Loucy (cell line): ENCODE results near the gene PADI4.

Experiments used
- H2AFZ ChIP-seq: fragments of 200-600 bp; sonication (generic); 2 replicates; pipeline ENCODE4 v1.6.0; 2016; ENCODE audit warnings: antibody characterized with exemption, mild to moderate bottlenecking, low read length, moderate library complexity
- H3F3A ChIP-seq: fragments of 200-600 bp; 2 replicates; pipeline ENCODE4 v1.6.0; 2016; ENCODE audit warnings: antibody characterized with exemption, low read depth, mild to moderate bottlenecking
- H3K27me3 ChIP-seq: fragments of 200-600 bp; sonication (generic); 2 replicates; pipeline ENCODE4 v1.6.1; 2014; ENCODE audit warnings: low read length, mild to moderate bottlenecking; ENCODE audit not compliant: insufficient read depth, poor library complexity, severe bottlenecking
- H3K36me3 ChIP-seq: fragments of 200-600 bp; sonication (generic); 2 replicates; pipeline ENCODE4 v1.6.1; 2016; ENCODE audit warnings: low read length; ENCODE audit not compliant: insufficient read depth
- H3K4me1 ChIP-seq: fragments of 200-600 bp; sonication (generic); 2 replicates; pipeline ENCODE4 v1.5.1; 2014; ENCODE audit warnings: low read length, mild to moderate bottlenecking; ENCODE audit not compliant: insufficient read depth, poor library complexity, severe bottlenecking
- H3K4me2 ChIP-seq: fragments of 200-600 bp; sonication (generic); 2 replicates; pipeline ENCODE4 v1.6.0; 2014; ENCODE audit warnings: antibody characterized with exemption, low read length, low read depth, mild to moderate bottlenecking; ENCODE audit not compliant: poor library complexity, severe bottlenecking
- H3K4me3 ChIP-seq: fragments of 200-600 bp; sonication (generic); 2 replicates; pipeline ENCODE4 v1.5.1; 2014; ENCODE audit warnings: low read length, mild to moderate bottlenecking, mixed read lengths; ENCODE audit not compliant: poor library complexity, severe bottlenecking
- H3K79me2 ChIP-seq: fragments of 200-600 bp; sonication (generic); 2 replicates; pipeline ENCODE4 v1.6.1; 2014; ENCODE audit warnings: low read length; ENCODE audit not compliant: insufficient read depth
- H3K9ac ChIP-seq: fragments of 200-600 bp; sonication (generic); 2 replicates; pipeline ENCODE4 v1.6.0; 2014; ENCODE audit warnings: mild to moderate bottlenecking, low read depth, low read length, moderate library complexity; ENCODE audit not compliant: poor library complexity, severe bottlenecking
- H3K9me2 ChIP-seq: fragments of 200-600 bp; sonication (generic); replicated peaks from 2 replicates; pipeline ENCODE4 v1.6.1; 2016; ENCODE audit warnings: low read depth, low read length, mixed read lengths
- H3K9me3 ChIP-seq: fragments of 200-600 bp; sonication (generic); 2 replicates; pipeline ENCODE4 v1.6.1; 2014; ENCODE audit warnings: mild to moderate bottlenecking, antibody characterized with exemption, low read length, low read depth; ENCODE audit not compliant: insufficient read depth
- H4K20me1 ChIP-seq: fragments of 200-600 bp; sonication (generic); 2 replicates; pipeline ENCODE4 v1.6.0; 2014; ENCODE audit warnings: antibody characterized with exemption, low read length, mild to moderate bottlenecking; ENCODE audit not compliant: insufficient read depth, poor library complexity, severe bottlenecking
- CTCF ChIP-seq: fragments of 200-600 bp; sonication (generic); conservative IDR thresholded peaks from 2 replicates; pipeline ENCODE4 v1.5.1; 2014; ENCODE audit warnings: mild to moderate bottlenecking, antibody characterized with exemption, low read length
- EZH2phosphoT487 ChIP-seq: fragments of 200-600 bp; IDR thresholded peaks from 2 replicates; pipeline ENCODE4 v1.6.1; 2018; ENCODE audit warnings: antibody characterized with exemption, mild to moderate bottlenecking, moderate library complexity, borderline replicate concordance

PADI4 gene

DNA sequence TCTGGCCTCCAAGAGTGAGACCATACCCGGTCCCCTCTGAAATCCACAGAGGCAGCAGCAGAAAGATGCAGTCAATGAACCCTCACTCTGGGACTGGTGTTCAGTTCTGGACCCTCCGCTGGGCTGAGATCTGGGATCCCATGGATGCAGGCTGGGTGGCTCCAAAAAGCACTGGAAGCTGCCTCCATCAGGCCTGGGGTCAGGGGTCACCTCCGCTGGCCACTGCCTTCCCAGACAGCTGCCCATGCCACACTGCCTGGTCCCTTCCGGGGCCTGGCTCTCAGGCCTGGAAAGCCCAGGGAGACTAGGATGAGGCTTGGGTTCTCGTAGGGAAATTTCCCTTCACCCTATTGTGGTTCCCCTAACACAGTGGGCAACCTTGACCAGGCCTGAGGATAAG is 21.4 kb upstream of the PADI4 start:
- no peak overlapping the region for H3K4me3 ChIP-seq
- no peaks in the 10 kb centered on the region for H3K27me3 ChIP-seq
- H2AFZ ChIP-seq, result no peak overlapping the region
- no peak overlapping the region for H3K9ac ChIP-seq
- TF ChIP-seq CTCF, result no peak
- no peak overlapping the region for H3K4me2 ChIP-seq
- no peaks in the 10 kb centered on the region for H3K79me2 ChIP-seq
- no peaks in the 10 kb centered on the region for H4K20me1 ChIP-seq
- H3K9me3 ChIP-seq, result no peaks in the 10 kb centered on the region
- no peaks in the 10 kb centered on the region for H3K36me3 ChIP-seq
- no peaks in the 10 kb centered on the region for H3K9me2 ChIP-seq
- H3K4me1 ChIP-seq, result no peaks in the 10 kb centered on the region
- H3F3A ChIP-seq, result no peaks in the 10 kb centered on the region

GRCh38 chr1:17287130-17287776 is 20.7 kb upstream of the PADI4 start:
- H3F3A ChIP-seq, result no peaks in the 10 kb centered on the region
- H3K4me2 ChIP-seq, result no peak overlapping the region
- no peak overlapping the region for H2AFZ ChIP-seq
- no peaks in the 10 kb centered on the region for H4K20me1 ChIP-seq
- no peak overlapping the region for H3K9ac ChIP-seq
- no peaks in the 10 kb centered on the region for H3K4me1 ChIP-seq
- no peaks in the 10 kb centered on the region for H3K79me2 ChIP-seq
- H3K9me2 ChIP-seq, result no peaks in the 10 kb centered on the region
- no peaks in the 10 kb centered on the region for H3K27me3 ChIP-seq
- TF ChIP-seq CTCF (no peak), EZH2phosphoT487 (no peak)
- no peaks in the 10 kb centered on the region for H3K9me3 ChIP-seq
- no peak overlapping the region for H3K4me3 ChIP-seq
- H3K36me3 ChIP-seq, result no peaks in the 10 kb centered on the region

DNA sequence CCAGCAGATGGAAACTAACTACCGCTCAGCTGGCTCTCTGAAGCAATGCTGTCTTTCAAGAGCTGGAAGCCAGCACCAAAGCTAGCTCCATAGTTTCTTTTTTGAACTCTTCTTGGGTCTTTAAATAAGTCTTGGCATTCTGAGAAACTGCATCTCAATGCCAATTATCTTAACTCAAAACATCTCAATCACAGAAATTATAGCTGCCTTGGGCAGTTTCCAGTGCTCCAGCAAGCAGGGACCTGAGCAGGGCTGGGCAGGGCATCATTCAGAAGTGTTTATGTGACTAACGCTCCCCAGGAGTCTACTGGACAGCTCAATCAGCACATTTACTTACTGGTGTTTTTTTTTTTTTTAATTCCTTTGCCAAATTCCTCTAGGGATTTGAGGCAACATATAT is 18.3 kb upstream of the PADI4 start:
- Histone ChIP-seq H3K36me3 (no peaks in the 10 kb centered on the region), H3K4me3 (no peak overlapping the region), H3K4me1 (no peaks in the 10 kb centered on the region), H3K9me2 (no peaks in the 10 kb centered on the region), H3K79me2 (no peaks in the 10 kb centered on the region), H2AFZ (no peak overlapping the region), H3K9me3 (no peaks in the 10 kb centered on the region), H3F3A (no peaks in the 10 kb centered on the region), H4K20me1 (no peaks in the 10 kb centered on the region), H3K9ac (no peak overlapping the region), H3K27me3 (no peaks in the 10 kb centered on the region), H3K4me2 (no peak overlapping the region)
- TF ChIP-seq CTCF, result no peak
- TF ChIP-seq EZH2phosphoT487, result no peak
